HepG2 (cell line): ENCODE results near the gene GSC.

ENCODE experiments used
- ARHGAP35 ChIP-seq: sonication (generic); formaldehyde crosslinking; IDR thresholded peaks from 2 replicates; pipeline ENCODE4 v1.9.0; 2022; ENCODE audit warnings: mild to moderate bottlenecking, inconsistent platforms, moderate library complexity, missing genetic modification reagents, borderline replicate concordance
- ARID2 ChIP-seq: sonication (generic); formaldehyde crosslinking; IDR thresholded peaks from 2 replicates; pipeline ENCODE4 v1.8.1; 2022; ENCODE audit warnings: mild to moderate bottlenecking, missing genetic modification reagents, borderline replicate concordance
- BRCA1 ChIP-seq: sonication (generic); formaldehyde crosslinking; IDR thresholded peaks from 2 replicates; pipeline ENCODE4 v1.4.0; 2020; ENCODE audit warnings: missing genetic modification reagents
- CTCF ChIP-seq: sonication (generic); formaldehyde crosslinking; IDR thresholded peaks from 2 replicates; pipeline ENCODE4 v1.5.0; 2020; ENCODE audit warnings: mild to moderate bottlenecking, missing genetic modification reagents, moderate library complexity
- HOXA7 ChIP-seq: sonication (generic); formaldehyde crosslinking; IDR thresholded peaks from 2 replicates; pipeline ENCODE4 v1.8.1; 2022; ENCODE audit warnings: mild to moderate bottlenecking, missing genetic modification reagents, moderate library complexity
- RAD21 ChIP-seq: fragments of 450-650 bp; formaldehyde crosslinking; IDR thresholded peaks from 2 replicates; pipeline ENCODE4 v1.5.0; 2020; ENCODE audit warnings: mild to moderate bottlenecking
- SP1 ChIP-seq, 2 experiments: fragments of 450-650 bp in 1 of 2; sonication (generic) in 1 of 2; formaldehyde crosslinking in 1 of 2; IDR thresholded peaks; 2 replicates each; pipeline versions ENCODE4 v1.4.0 to v1.6.1; 2016 to 2020; ENCODE audit warnings: missing genetic modification reagents in 1 of 2
- TAF1 ChIP-seq: sonication (generic); formaldehyde crosslinking; IDR thresholded peaks from 2 replicates; pipeline ENCODE4 v1.4.0; 2020; ENCODE audit warnings: missing genetic modification reagents
- ZNF24 ChIP-seq: fragments of 450-650 bp; IDR thresholded peaks from 2 replicates; pipeline ENCODE4 v1.6.1; 2017; ENCODE audit warnings: antibody characterized with exemption, mild to moderate bottlenecking
- ZNF33B ChIP-seq: sonication (generic); formaldehyde crosslinking; IDR thresholded peaks from 2 replicates; pipeline ENCODE4 v1.5.1; 2020; ENCODE audit warnings: mild to moderate bottlenecking, missing genetic modification reagents
- TF ChIP-seq, protein P1 (sequence below): sonication (generic); formaldehyde crosslinking; IDR thresholded peaks from 2 replicates; pipeline ENCODE4 v1.5.1; 2020; ENCODE audit warnings: mild to moderate bottlenecking, missing genetic modification reagents

DNA sequence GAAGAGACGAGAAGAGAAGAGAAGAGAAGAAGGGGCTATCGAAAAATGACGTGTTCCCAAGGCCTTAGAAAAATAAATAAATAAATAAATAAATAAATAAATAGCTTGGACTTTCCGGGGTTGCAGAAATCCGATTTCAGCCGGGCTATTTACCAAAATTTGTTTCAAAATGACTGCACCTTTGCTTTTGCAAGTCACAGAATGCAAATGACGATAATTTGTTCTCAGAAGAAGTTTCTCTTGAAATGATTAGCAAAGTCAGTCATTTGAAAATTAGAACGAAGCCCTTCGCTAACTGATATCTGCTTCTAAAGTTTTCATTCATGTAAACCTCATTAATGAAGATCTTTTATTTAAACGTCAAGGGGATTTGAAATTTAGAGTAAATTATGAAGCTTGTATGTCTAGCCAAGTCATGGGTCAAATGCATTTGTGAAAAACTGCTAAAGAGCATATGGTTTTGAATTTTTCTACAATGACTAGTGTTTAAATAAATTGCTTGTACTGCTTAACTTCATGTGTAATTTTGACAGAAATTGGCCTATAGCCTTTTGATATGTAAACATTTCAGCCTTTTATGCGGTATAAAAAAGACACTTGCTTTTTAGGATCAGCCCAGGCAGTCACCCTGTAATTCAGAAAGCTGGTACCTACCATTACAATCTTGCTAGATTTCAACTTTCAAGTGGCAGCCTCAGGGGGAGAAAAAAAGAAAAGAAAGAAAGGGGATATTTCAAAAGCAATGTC lies 4.6 kb upstream of the GSC start:
- TF ChIP-seq RAD21 (no peak), TAF1 (CRISPR knock-in tag) (no peak), ARID2 (CRISPR knock-in tag) (no peak), BRCA1 (CRISPR knock-in tag) (no peak), HOXA7 (CRISPR knock-in tag) (no peak), CTCF (CRISPR knock-in tag) (no peak), SP1 (IDR thresholded peaks at IDR 0.05) (no peak), SP1 (CRISPR knock-in tag; IDR thresholded peaks at IDR 0.05) (no peak), ARHGAP35 (no peak), ZNF33B (no peak), ZNF24 (no peak)
- TF ChIP-seq, protein P1, sequence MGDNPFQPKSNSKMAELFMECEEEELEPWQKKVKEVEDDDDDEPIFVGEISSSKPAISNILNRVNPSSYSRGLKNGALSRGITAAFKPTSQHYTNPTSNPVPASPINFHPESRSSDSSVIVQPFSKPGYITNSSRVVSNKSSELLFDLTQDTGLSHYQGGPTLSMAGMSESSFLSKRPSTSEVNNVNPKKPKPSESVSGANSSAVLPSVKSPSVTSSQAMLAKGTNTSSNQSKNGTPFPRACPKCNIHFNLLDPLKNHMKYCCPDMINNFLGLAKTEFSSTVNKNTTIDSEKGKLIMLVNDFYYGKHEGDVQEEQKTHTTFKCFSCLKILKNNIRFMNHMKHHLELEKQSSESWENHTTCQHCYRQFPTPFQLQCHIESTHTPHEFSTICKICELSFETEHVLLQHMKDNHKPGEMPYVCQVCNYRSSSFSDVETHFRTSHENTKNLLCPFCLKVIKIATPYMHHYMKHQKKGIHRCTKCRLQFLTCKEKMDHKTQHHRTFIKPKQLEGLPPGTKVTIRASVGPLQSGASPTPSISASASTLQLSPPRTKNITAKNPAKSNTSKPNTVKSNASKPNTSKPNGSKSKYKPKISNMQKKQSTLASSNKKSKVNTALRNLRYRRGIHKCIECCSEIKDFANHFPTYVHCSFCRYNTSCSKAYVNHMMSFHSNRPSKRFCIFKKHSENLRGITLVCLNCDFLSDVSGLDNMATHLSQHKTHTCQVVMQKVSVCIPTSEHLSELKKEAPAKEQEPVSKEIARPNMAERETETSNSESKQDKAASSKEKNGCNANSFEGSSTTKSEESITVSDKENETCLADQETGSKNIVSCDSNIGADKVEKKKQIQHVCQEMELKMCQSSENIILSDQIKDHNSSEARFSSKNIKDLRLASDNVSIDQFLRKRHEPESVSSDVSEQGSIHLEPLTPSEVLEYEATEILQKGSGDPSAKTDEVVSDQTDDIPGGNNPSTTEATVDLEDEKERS (CRISPR knock-in tag) = no peak
